ENCODE results near the gene HNRNPA3. TPM values are rescaled to one million over a fixed set of nuclear protein-coding genes. Genes with fewer than 3 reads are reported as not detected.

Gene HNRNPA3
- total RNA-seq, 4 donors from 2014 or later: 37.8 to 99.9 (median 43.8) TPM

- H3K36me3 ChIP-seq: peaks cover 3% of the 10 kb centered on the region
- H3K9me3 ChIP-seq: no peaks in the 10 kb centered on the region
- 81% methylated on average over 3 of the region's 3 CpGs for WGBS
- TF ChIP-seq POLR2AphosphoS5 (IDR thresholded peaks at IDR 0.05): no peak
- no peak for TF ChIP-seq EP300 (IDR thresholded peaks at IDR 0.05)
- TF ChIP-seq CTCF (IDR thresholded peaks at IDR 0.05): no peak
- no peak for TF ChIP-seq POLR2A (IDR thresholded peaks at IDR 0.05)
- no peak overlapping the region for H3K4me3 ChIP-seq
- H3K27ac ChIP-seq: no peak overlapping the region
- no peak for DNase-seq (ENCODE audit: low spot score in 2 of 2)
- H3K27me3 ChIP-seq: no peaks in the 10 kb centered on the region
- H3K4me1 ChIP-seq: peaks cover 89% of the 10 kb centered on the region
Measured at GRCh38 chr2:177253704-177254103, 41.1 kb downstream of the HNRNPA3 start.

- 51% methylated on average over 11 of the region's 11 CpGs for whole genome bisulfite sequencing
- Histone ChIP-seq H3K4me3 (no peak overlapping the region), H3K4me1 (peaks cover 92% of the 10 kb centered on the region), H3K27me3 (no peaks in the 10 kb centered on the region), H3K27ac (no peak overlapping the region), H3K36me3 (no peaks in the 10 kb centered on the region), H3K9me3 (no peaks in the 10 kb centered on the region)
- DNase-seq (ENCODE audit: low spot score in 2 of 2): no peak
- TF ChIP-seq EP300 (IDR thresholded peaks at IDR 0.05) (no peak), CTCF (IDR thresholded peaks at IDR 0.05) (peak; percentile 23 to 41), POLR2A (IDR thresholded peaks at IDR 0.05) (no peak)
Measured at GRCh38 chr2:177254433-177255226, 42.0 kb downstream of the HNRNPA3 start.

DNA sequence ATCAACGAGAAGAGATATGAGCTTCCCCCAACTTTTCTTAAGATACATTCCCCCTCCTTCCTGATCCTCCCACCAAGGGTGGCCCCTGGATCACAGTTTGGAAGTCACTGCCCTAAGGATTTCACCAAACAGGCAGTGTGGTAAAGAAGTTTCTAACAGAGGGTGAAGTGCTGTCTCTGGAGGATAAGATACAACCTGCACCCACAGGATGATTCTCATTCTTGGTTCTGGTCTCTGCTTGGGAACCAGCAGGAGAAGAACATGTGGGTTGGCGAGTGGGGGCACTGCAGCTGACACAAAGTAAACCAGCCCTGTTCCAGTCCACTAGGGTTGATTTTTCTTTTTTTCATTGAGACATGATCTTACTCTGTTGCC, 42.6 kb downstream of the HNRNPA3 start:
- H3K27ac ChIP-seq: no peak overlapping the region

DNA sequence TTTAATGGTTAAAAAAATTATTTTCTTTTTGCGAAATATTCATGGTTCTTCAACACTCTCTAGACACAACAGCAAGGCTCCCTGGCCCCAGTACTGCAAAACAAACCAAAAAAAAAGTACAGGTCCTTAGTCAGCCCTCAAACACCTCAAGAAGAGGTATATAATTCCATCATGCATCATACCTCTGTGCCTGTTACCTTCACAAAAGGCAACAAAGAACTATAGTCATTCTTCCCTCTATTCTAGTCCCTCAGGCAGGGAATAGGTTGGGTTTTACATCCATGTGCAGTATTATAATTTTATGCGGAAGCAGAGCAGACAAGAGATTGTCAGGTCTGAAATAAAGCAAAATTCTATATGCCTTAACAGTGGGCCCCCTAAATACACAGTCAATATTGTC, 43.4 kb downstream of the HNRNPA3 start:
- H3K4me3 ChIP-seq: no peak overlapping the region
- WGBS: 64% methylated on average over 2 of the region's 2 CpGs

More for the DNA sequence above, 42.6 kb downstream of the HNRNPA3 start:
- DNase-seq (ENCODE audit: low spot score in 2 of 2): no peak
- Histone ChIP-seq H3K36me3 (no peaks in the 10 kb centered on the region), H3K27me3 (no peaks in the 10 kb centered on the region), H3K4me1 (peaks cover 92% of the 10 kb centered on the region), H3K4me3 (no peak overlapping the region), H3K9me3 (no peaks in the 10 kb centered on the region)
- 54% methylated on average over 2 of the region's 2 CpGs for WGBS
- no peak for TF ChIP-seq POLR2A (IDR thresholded peaks at IDR 0.05)
- no peak for TF ChIP-seq POLR2AphosphoS5 (IDR thresholded peaks at IDR 0.05)
- TF ChIP-seq CTCF (IDR thresholded peaks at IDR 0.05): no peak
- no peak for TF ChIP-seq EP300 (IDR thresholded peaks at IDR 0.05)

More for the DNA sequence above, 43.4 kb downstream of the HNRNPA3 start:
- no peaks in the 10 kb centered on the region for H3K9me3 ChIP-seq
- H3K27ac ChIP-seq: no peak overlapping the region
- DNase-seq (ENCODE audit: low spot score in 2 of 2): no peak
- H3K4me1 ChIP-seq: peaks cover 93% of the 10 kb centered on the region
- H3K27me3 ChIP-seq: no peaks in the 10 kb centered on the region
- no peak for TF ChIP-seq POLR2A (IDR thresholded peaks at IDR 0.05)
- TF ChIP-seq POLR2AphosphoS5 (IDR thresholded peaks at IDR 0.05): no peak
- TF ChIP-seq EP300 (IDR thresholded peaks at IDR 0.05): no peak
- no peak for TF ChIP-seq CTCF (IDR thresholded peaks at IDR 0.05)
- H3K36me3 ChIP-seq: no peaks in the 10 kb centered on the region

All from suprapubic skin (tissue), 4 donors.